Bronchial epithelial cell (primary cell): Measurements from ENCODE around the gene PHC2. TPM values are rescaled to one million over a fixed set of nuclear protein-coding genes. Genes with fewer than 3 reads are reported as not detected.
A peak's percentile ranks its signal among the peaks of the same experiment; 100 is the strongest.

ENCODE experiments used
- DNase-seq: peaks from one replicate; pipeline ENCODE4 v3.0.0-alpha.2; 2010; ENCODE audit warnings: low read depth
- FAIRE-seq: peaks from 2 replicates; lab custom pipeline; 2011; peaks lifted over from hg19 to GRCh38; lab: Jason Lieb, UNC
- H3K27me3 ChIP-seq: 2 replicates; pipeline ENCODE4 v1.5.1; 2011; ENCODE audit warnings: low read length; ENCODE audit not compliant: control insufficient read depth, insufficient read depth
- H3K36me3 ChIP-seq: 2 replicates; pipeline ENCODE4 v1.5.1; 2011; ENCODE audit warnings: low read length; ENCODE audit not compliant: control insufficient read depth, insufficient read depth
- H3K4me3 ChIP-seq: 2 replicates; pipeline ENCODE4 v1.5.1; 2011; ENCODE audit warnings: mild to moderate bottlenecking, low read depth, low read length, control low read depth
- total RNA-seq: library from RNA; depleted of rRNA; stranded (reverse); fragments of >200 nt; gene quantifications from 2 replicates; pipeline ENCODE4 v1.2.1, GENCODE V29; 2014
- TF ChIP-seq, protein P1 (sequence below): IDR thresholded peaks from 2 replicates; pipeline ENCODE4 v1.5.1; 2011; ENCODE audit warnings: mild to moderate bottlenecking, moderate library complexity, low read length, control low read depth, inconsistent platforms; ENCODE audit not compliant: insufficient read depth, severe bottlenecking

Gene PHC2
- total RNA-seq, 1 donor from 2014 or later: 32.1 TPM

DNA sequence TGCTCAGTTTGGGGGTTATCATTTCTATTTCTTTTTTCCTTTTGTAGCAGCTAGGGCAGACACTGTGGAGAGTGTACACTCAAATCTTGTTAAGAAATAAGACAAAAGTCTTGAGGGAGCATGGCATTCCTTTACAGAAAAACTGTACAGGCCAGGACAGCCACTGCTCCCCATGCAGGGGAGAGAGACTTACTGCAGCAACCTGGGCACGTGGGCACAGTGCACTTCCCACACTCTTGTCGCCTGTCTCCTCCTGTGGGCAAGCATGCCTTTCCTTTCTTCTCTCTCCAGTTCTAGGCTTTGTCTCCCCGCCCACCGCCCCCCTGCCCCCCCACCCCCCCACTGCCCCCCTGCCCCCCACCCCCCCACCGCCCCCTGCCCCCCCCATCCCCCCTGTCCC lies 51.9 kb downstream of the PHC2 start:
- TF ChIP-seq, protein P1, sequence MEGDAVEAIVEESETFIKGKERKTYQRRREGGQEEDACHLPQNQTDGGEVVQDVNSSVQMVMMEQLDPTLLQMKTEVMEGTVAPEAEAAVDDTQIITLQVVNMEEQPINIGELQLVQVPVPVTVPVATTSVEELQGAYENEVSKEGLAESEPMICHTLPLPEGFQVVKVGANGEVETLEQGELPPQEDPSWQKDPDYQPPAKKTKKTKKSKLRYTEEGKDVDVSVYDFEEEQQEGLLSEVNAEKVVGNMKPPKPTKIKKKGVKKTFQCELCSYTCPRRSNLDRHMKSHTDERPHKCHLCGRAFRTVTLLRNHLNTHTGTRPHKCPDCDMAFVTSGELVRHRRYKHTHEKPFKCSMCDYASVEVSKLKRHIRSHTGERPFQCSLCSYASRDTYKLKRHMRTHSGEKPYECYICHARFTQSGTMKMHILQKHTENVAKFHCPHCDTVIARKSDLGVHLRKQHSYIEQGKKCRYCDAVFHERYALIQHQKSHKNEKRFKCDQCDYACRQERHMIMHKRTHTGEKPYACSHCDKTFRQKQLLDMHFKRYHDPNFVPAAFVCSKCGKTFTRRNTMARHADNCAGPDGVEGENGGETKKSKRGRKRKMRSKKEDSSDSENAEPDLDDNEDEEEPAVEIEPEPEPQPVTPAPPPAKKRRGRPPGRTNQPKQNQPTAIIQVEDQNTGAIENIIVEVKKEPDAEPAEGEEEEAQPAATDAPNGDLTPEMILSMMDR: peak; percentile 10
- H3K36me3 ChIP-seq: no peaks in the 10 kb centered on the region
- H3K4me3 ChIP-seq: no peak overlapping the region
- FAIRE-seq (no peak), DNase-seq (no peak)
- no peaks in the 10 kb centered on the region for H3K27me3 ChIP-seq

DNA sequence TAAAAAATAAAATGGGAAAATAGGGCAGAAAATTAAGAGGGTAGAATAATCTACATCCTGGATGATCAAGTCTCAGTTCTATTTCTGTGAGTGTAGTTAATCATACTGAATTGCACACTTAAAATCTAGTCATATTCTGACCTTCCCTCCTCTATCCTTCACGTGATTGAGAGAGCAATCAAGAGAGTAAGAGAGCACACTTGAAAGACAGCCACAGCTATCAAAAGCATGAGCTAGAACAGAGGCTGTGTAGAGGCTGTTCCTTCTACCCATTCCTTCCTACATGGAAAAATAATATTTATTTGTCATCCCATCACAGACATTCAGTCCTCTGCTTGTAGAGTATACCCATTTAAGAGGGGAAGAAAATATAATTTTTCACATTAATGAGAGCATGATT lies 52.4 kb downstream of the PHC2 start:
- Histone ChIP-seq H3K4me3 (no peak overlapping the region), H3K36me3 (no peaks in the 10 kb centered on the region), H3K27me3 (no peaks in the 10 kb centered on the region)
- DNase-seq (no peak), FAIRE-seq (no peak)
- TF ChIP-seq, protein P1: no peak

DNA sequence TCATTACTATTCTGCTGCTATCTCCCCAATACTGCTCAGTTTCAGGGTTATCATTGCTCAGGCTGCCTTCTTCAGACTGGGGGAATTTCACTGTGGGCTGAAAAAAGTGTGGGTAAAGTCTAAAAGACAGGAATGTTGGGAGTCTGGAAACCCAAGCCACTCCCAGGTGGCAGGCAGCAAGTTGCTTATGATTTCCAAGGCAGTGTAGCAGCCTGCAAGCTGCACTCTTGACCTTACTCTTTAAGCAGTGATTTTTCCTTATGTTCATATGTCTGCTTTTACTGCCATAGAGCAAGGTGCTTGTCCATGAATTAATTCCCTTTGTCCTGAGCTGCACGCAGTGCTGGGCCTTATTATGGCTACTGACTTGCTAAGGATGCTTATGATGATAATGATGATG lies 53.1 kb downstream of the PHC2 start:
- DNase-seq (no peak), FAIRE-seq (peak; percentile 28)
- TF ChIP-seq, protein P1: no peak
- Histone ChIP-seq H3K27me3 (no peaks in the 10 kb centered on the region), H3K36me3 (no peaks in the 10 kb centered on the region), H3K4me3 (no peak overlapping the region)

DNA sequence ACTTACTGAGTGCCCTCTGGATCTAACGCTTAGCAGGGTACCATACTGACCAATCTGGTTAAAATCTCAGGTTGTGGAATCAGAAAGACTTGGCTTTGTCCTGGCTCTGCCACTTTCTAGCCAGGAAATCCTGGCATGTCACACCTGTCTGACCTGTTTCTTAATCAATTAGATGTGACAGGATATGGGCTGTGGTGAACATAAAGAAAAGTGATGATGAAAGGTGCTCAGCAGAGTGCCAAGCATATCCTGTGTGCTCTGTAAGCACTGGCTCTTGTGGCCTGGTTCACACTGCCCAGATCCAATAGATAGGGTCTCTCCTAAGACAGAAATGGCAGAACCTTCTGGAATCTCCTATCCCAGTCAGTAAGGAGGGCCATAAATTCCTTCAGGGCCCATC lies 53.9 kb downstream of the PHC2 start:
- DNase-seq (peak; percentile 52), FAIRE-seq (peak; percentile 76)
- no peaks in the 10 kb centered on the region for H3K36me3 ChIP-seq
- TF ChIP-seq, protein P1: no peak
- no peak overlapping the region for H3K4me3 ChIP-seq
- no peaks in the 10 kb centered on the region for H3K27me3 ChIP-seq

DNA sequence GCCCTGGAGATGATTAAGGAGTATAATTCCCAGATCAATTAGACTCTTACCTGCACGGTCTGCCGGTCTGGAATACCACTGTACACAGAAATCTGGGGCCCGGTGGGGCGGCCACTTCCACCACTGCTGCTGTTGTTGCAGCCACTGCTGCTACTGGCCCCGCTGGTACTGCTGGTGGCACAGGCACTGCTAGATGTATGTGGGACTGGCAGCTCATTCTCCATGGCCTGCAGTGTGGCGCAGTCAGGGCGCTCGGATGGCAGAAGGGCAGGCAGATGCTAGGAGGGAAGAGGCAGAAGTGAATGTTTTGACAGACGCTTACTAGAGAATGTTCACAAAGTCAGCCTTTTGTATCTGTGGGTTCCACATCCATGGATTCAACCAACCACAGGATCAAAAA lies 55.6 kb downstream of the PHC2 start:
- no peaks in the 10 kb centered on the region for H3K36me3 ChIP-seq
- no peak for FAIRE-seq
- TF ChIP-seq, protein P1: no peak
- DNase-seq: no peak
- H3K4me3 ChIP-seq: no peak overlapping the region
- no peaks in the 10 kb centered on the region for H3K27me3 ChIP-seq
